Islet of Langerhans (tissue), 1 donor: ENCODE data around the gene LSM7.

ENCODE experiments used
- FAIRE-seq: peaks from one replicate; lab custom pipeline; 2011; peaks lifted over from hg19 to GRCh38; lab: Jason Lieb, UNC

Gene LSM7

DNA sequence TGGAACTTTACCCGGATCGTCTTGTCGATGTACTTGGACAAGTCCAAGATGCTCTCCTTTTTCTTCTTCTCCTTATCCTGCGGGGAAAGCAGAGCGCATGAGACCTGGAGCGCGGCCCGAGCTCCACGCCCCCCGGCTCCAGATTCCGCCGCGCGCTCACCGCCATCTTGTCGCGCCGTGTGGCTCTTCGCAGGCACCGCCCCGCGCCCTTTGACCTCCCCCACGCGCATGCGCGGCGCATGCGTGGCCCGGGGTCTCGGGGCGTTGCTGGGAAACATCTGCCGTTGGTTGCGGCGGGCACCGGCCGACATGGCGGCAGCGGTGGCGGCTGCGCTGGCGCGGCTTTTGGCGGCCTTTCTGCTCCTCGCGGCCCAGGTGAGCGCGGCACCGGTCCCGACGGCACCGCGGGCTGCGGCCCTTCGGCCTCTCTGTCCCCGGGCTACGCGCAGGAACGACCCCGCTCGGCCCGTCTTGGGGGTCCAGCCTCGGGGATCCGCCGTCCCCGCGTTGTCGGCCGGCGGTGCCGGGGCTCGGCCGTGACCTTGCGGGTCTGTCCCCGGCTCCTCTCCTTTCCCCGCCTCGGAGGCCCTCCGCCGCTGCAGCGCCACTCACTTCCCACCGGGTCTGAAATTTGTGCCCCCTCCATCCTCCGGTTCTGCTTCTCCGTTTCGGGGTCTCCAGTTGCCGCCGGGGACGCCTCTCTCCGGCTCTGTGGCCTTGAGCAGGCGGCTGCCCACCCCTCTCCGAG lies at the start of gene LSM7, which contains the start of gene SPPL2B:
TSS of gene LSM7 (minus strand) at position 186 of the 748 bp plus-strand sequence. CDS start at position 166, 20 bp downstream.
TSS of gene SPPL2B (plus strand) at position 284 of the 748 bp plus-strand sequence. CDS start at position 310, 26 bp downstream.
- no peak for FAIRE-seq

DNA sequence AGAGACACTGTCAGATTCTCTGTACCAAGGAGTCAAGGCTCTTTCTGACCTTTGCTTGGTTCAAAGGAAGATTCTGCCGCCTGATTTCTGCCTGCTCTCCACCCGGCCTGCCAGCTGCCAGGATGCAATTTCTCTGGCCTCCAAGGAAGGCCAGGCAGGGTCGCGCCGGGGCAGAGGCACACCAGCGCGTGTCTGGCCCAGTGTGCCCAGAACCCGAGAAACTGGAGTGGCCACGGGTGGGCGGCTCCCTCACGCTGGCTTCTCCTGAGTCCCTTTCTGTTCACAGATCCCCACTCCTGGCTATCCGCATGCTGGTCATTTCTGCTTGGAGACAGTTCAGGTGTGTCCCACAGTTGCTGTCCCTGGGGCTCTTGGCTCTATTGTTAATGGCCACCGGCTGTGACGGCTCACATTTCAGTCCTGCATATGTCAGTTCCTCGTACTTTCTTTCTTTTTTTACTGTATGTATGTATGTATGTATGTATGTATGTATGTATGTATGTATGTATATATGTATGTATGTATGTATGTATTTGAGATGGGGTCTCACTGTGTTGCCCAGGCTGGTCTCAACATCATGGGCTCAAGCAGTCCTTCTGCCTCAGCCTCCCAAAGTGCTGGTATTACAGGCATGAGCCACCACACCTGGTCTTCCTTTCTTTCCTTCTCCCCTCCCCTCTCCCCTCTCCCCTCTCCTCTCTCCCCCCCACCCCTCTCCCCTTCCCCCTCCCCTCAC lies 48.6 kb upstream of the LSM7 start:
- no peak for FAIRE-seq

DNA sequence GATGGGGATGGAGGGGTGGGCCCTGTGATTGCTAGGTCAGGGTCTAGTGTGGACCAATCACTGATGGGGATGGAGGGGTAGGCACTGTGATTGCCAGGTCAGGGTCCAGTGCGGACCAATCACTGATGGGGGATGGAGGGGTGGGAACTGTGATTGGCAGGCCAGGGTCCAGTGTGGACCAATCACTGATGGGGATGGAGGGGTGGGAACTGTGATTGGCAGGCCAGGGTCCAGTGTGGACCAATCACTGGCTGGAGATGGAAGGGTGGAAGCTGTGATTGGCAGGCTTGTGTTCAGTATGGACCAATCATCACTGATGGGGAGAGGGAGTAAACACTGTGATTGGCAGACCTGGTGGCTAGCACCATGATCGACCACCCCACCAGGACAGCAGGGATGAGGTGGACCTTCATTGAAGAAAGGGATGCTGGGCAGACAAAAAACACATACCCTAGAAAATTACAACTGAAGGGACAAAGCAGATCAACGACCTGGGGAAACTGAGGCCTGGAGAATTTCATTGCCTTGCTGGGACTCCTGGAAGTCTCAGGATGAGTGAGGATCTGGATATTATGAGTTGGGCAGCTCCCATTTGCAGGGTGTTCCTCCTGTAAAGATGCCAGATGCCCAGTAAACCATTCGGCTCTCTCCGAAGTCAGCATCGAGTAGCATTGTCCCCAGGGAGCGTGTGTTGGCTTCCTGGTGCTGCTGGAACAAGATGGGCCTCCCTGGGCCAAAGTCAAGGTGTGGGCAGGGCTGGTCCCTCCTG lies 47.2 kb upstream of the LSM7 start:
- no peak for FAIRE-seq

DNA sequence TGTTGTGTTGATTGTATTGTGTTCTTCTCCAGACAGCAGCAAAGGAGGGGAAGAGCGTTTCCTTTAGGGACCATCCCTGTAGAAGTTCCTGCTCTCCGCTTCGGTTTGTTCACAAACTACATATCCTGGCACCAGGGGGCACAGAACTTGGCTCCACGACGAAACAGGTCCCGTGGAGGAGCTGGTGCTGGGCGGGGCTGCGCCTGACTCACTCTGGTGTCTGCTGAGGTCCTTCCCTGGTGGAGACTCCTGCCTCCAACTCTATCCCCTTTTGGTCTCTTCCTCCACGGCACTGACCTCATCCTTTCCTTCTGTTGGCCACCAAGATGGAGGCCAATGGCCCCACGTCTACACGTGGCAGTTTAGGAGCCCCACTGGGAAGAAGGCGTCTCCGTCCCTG lies 46.4 kb upstream of the LSM7 start:
- no peak for FAIRE-seq

GRCh38 chr19:2372076-2372612 lies 43.8 kb upstream of the LSM7 start:
- no peak for FAIRE-seq

- no peak for FAIRE-seq
These were observed 43.3 kb upstream of the LSM7 start for GRCh38 chr19:2371656-2372055.

DNA sequence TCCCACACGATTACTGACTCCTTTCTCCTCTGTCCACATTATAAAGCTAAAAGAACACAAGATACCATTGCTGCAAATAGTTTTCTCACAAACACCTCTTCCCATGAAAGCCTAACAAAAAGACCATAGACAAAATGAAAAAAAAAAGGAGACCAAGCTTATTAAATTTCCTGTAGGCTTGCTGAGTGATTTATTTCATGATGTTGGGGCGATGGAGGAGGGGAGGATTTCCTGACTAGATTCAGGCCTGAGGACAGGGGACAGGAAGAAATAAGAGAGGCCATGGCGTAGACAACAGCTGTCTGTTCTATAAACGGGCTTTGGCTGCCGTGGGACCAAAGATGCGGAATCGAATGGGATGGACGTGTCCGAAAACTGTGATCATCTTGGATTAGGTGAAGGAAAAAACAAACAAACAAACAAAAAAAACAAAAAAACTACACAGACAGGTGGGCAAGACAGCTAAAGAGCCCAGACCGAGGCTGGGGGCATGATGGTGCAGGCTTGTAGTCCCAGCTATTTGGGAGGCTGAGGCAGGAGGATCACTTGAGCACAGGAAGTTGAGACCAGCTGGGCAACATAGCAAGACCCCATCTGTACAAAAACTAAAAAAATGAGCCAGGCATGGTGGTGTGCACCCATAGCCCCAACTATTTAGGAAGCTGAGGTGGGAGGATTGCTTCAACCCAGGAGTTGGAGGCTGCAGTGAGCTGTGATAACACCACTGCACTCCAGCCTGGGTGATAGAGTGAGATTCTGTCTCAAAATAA lies 37.0 kb upstream of the LSM7 start:
- FAIRE-seq: no peak

DNA sequence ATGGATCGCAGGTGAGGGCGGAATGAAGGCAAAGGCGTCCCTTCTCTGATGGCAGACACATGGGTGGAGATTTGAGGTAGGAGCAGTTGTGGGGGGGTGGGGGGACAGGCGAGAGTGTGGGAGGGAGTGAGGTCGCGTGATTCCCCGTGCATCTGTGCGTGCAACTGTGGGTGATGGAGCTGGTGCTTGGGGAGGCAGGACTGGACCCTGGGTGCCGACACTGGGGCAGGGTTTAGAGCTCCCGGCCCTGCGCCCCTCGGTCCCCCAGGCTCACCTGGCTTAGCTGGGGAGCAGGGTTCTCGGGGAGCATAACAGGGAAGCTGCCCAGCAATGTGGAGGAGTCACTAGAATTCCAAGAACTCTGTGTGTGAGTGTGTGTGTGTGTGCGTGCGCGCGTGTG lies 35.0 kb upstream of the LSM7 start:
- no peak for FAIRE-seq

DNA sequence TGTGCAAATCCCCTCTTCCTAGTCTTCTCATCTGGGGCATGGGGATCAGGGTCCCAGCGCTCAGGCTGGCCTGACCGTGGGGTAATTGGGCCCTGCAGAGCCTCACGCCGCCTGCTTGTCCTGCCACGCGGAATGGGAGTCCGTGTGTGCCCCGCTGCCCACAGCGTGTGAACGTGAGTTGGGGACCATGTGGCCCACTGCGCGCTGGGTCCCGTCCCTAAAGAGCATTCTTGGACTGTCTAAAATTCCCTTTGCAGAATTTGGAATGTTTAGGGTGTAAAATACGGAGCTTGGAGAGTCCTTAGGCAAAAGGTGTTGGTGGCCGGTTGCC lies 34.5 kb upstream of the LSM7 start:
- no peak for FAIRE-seq

GRCh38 chr19:2362046-2362969 lies 33.9 kb upstream of the LSM7 start:
- no peak for FAIRE-seq

DNA sequence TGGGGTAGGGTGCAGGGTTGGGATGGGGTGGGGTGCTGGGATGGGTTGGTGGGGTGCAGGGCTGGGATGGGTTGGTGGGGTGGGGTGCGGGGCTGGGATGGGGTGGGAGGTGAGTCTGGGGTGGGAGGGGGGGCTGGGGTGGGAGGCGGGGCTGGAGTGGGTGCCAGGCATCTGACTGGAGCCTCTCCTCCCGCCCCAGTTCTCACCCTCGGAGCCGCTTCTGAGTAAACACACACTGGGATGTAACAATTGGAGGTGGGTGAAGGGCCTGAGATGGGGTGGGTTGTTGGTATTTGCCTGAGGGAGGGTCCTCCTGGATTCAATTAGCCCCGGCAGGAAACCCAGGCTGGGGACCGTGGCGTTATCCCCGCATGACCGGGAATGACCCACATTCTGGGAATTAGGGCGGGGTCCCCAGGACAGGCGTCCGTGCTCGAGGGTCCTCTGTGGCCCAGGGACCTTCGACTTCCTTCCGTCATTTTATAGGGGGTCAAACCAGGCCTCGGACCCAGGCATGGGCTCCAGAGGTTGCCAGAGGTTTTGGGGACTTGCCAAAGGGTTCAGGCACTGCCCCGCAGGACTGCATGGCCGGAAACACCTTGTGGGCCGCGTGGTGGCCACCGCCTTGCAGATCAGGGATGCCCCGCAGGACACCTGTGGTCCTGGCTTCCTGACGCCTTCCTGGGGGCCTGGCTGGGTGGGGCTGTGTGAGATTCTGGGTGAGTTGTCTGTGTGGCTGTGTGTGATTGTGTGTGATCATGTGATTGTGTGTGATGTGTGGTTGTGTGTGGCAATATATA lies 33.1 kb upstream of the LSM7 start:
- FAIRE-seq: no peak

GRCh38 chr19:2360833-2361232 lies 32.4 kb upstream of the LSM7 start:
- no peak for FAIRE-seq

GRCh38 chr19:2359992-2360685 lies 31.8 kb upstream of the LSM7 start, which contains the start of gene TMPRSS9:
TMPRSS9 (plus strand) TSS chr19:2360265; CDS start chr19:2389786, 29,521 bp downstream.
- FAIRE-seq: no peak

DNA sequence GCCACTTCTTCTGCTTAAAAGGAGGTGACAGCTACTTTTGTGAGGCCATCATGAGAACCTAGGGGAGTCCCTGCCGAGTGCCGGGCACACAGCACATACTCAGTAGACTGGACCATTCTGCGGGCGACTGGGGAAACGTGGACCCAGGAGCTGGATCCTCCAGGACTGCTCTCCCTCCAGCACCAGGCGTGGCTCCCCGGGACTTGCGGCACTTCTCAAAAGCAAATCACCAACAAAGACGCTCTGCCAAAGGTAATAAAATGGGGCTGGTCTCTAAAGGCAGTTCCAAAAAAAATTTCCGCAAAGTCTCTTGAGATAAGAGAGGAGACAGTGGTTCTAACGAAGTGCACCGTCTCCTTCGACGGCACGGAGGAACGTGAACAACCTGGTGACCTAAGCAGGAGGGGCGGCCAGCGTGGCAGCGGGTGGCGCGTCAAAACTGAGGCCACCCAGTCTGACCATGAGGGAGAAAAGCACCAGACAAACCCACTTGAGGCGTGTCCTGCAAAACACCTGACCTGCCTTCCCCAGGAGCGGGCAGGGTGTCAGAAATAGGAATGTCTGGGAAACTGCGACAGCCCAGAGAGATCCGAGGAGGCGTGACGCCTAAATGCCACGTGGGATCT lies 30.3 kb upstream of the LSM7 start:
- no peak for FAIRE-seq

- no peak for FAIRE-seq
These were observed 29.2 kb upstream of the LSM7 start for GRCh38 chr19:2357279-2358206.

DNA sequence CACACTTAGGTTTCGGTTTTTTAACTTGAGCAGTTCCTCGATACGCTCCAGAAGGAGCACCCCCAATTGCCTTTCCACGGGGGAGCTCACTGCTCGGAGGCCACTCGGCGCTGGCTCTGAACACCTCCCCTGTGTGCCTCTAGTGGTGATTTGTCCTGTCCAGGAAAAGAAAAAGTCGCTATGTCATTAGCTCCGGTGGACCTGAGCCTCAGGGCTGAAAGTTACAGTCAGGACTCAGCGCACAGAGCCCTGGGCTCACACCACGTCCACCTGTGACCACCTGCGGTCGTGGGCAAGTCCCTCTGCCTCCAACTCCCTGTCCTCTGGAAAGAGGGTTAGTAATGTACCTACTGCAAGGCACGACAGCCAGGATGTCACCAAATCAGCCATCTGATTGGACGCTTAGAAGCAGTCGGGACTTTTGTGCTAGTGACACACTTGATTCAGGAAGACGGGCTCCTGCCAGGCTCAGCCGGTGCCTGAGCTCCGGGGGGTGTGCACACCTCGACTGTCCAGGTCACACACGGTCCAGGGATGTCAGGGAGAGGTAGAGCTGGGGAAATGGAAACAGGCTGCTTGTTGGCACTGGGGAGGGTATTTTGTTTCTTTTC lies 27.8 kb upstream of the LSM7 start:
- FAIRE-seq: no peak
